Trophoblast cell (in vitro differentiated cells and primary cell): ENCODE results near the gene SBSN.

Source experiments
- DNase-seq, 2 donors: peaks; one replicate each; pipeline ENCODE4 v3.0.0-alpha.2; 2016
- H2AFZ ChIP-seq: 2 replicates; pipeline ENCODE4 v1.6.1; 2013; ENCODE audit warnings: low read length, moderate library complexity, mild to moderate bottlenecking; ENCODE audit not compliant: insufficient read depth, poor library complexity
- H2AK5ac ChIP-seq: 2 replicates; pipeline ENCODE4 v1.6.1; 2013; ENCODE audit warnings: mild to moderate bottlenecking, low read length
- H2BK120ac ChIP-seq: 2 replicates; pipeline ENCODE4 v1.6.1; 2013; ENCODE audit warnings: low read length, mild to moderate bottlenecking, moderate library complexity; ENCODE audit not compliant: insufficient read depth, poor library complexity
- H2BK12ac ChIP-seq: 2 replicates; pipeline ENCODE4 v1.6.1; 2013; ENCODE audit warnings: mild to moderate bottlenecking, low read length, moderate library complexity
- H2BK5ac ChIP-seq: 2 replicates; pipeline ENCODE4 v1.6.1; 2013; ENCODE audit warnings: low read length, low read depth, moderate library complexity, mild to moderate bottlenecking; ENCODE audit not compliant: poor library complexity
- H3K14ac ChIP-seq: 2 replicates; pipeline ENCODE4 v1.6.1; 2013; ENCODE audit warnings: mild to moderate bottlenecking, low read length
- H3K18ac ChIP-seq: 2 replicates; pipeline ENCODE4 v1.6.1; 2013; ENCODE audit warnings: mild to moderate bottlenecking, low read length
- H3K23ac ChIP-seq: 2 replicates; pipeline ENCODE4 v1.6.1; 2013; ENCODE audit warnings: low read length
- H3K27ac ChIP-seq: 2 replicates; pipeline ENCODE4 v1.5.1; 2013; ENCODE audit warnings: low read depth, mild to moderate bottlenecking, inconsistent platforms, low read length, moderate library complexity
- H3K27me3 ChIP-seq: 2 replicates; pipeline ENCODE4 v1.6.1; 2013; ENCODE audit warnings: inconsistent platforms, mild to moderate bottlenecking, low read length, moderate library complexity; ENCODE audit not compliant: insufficient read depth
- H3K36me3 ChIP-seq, 2 experiments: 1 replicate in 1 of 2; 2 replicates in 1 of 2; pipeline ENCODE4 v1.6.1; 2013; ENCODE audit warnings: low read length in 2 of 2, mild to moderate bottlenecking in 2 of 2, moderate library complexity in 1 of 2; ENCODE audit not compliant: insufficient read depth in 2 of 2, control insufficient read depth in 1 of 2
- H3K4ac ChIP-seq: 2 replicates; pipeline ENCODE4 v1.6.1; 2013; ENCODE audit warnings: low read depth, mild to moderate bottlenecking, low read length, moderate library complexity
- H3K4me1 ChIP-seq, 2 experiments: 1 replicate in 1 of 2; 2 replicates in 1 of 2; pipeline ENCODE4 v1.6.1; 2013; ENCODE audit warnings: low read length in 2 of 2, mild to moderate bottlenecking in 2 of 2, moderate library complexity in 1 of 2; ENCODE audit not compliant: insufficient read depth in 2 of 2, control insufficient read depth in 1 of 2
- H3K4me2 ChIP-seq: 2 replicates; pipeline ENCODE4 v1.6.1; 2013; ENCODE audit warnings: inconsistent platforms, mild to moderate bottlenecking, low read length, moderate library complexity
- H3K4me3 ChIP-seq: 2 replicates; pipeline ENCODE4 v1.5.1; 2013; ENCODE audit warnings: mild to moderate bottlenecking, low read depth, low read length, inconsistent platforms
- H3K79me1 ChIP-seq: one replicate; pipeline ENCODE4 v1.6.1; 2013; ENCODE audit warnings: low read length
- H3K79me2 ChIP-seq: 2 replicates; pipeline ENCODE4 v1.6.1; 2013; ENCODE audit warnings: low read length, mild to moderate bottlenecking; ENCODE audit not compliant: control insufficient read depth, insufficient read depth, poor library complexity
- H3K9ac ChIP-seq: 2 replicates; pipeline ENCODE4 v1.6.1; 2013; ENCODE audit warnings: mild to moderate bottlenecking, low read length
- H3K9me3 ChIP-seq: 2 replicates; pipeline ENCODE4 v1.6.1; 2013; ENCODE audit warnings: low read depth, mild to moderate bottlenecking, control low read depth, inconsistent platforms, low read length; ENCODE audit not compliant: insufficient read depth
- H4K12ac ChIP-seq: 2 replicates; pipeline ENCODE4 v1.6.1; 2013; ENCODE audit warnings: low read depth, mild to moderate bottlenecking, low read length, moderate library complexity
- H4K8ac ChIP-seq: 2 replicates; pipeline ENCODE4 v1.6.1; 2013; ENCODE audit warnings: low read depth, mild to moderate bottlenecking, low read length, moderate library complexity
- H4K91ac ChIP-seq: one replicate; pipeline ENCODE4 v1.6.1; 2013; ENCODE audit warnings: low read depth, mild to moderate bottlenecking, low read length, moderate library complexity
- WGBS: extraction: QIAGEN DNeasy Blood & Tissue Kit; methylation state at CpG from one replicate; pipeline ENCODE4 v1.1.7; 2013; ENCODE audit warnings: missing lambda C conversion rate; ENCODE audit not compliant: insufficient read length, insufficient coverage; ENCODE audit errors: extremely low coverage; 5-methylcytosine and 5-hydroxymethylcytosine counted together

The SBSN gene

GRCh38 chr19:35486268-35486708 lies 41.8 kb downstream of the SBSN start:
- Histone ChIP-seq H2BK5ac (no peak overlapping the region), H4K91ac (no peak overlapping the region), H3K23ac (no peak overlapping the region), H3K14ac (no peak overlapping the region), H3K36me3 (no peaks in the 10 kb centered on the region), H3K18ac (no peak overlapping the region), H3K79me2 (no peaks in the 10 kb centered on the region), H3K9ac (no peak overlapping the region), H4K8ac (no peak overlapping the region), H3K4me2 (no peak overlapping the region), H2AK5ac (no peak overlapping the region), H2AFZ (no peak overlapping the region), H2BK120ac (no peak overlapping the region), H4K12ac (no peak overlapping the region), H3K27me3 (no peaks in the 10 kb centered on the region), H3K27ac (no peak overlapping the region), H2BK12ac (no peak overlapping the region), H3K4me1 (no peaks in the 10 kb centered on the region), H3K79me1 (no peaks in the 10 kb centered on the region), H3K4me3 (no peak overlapping the region), H3K9me3 (no peaks in the 10 kb centered on the region), H3K4ac (no peak overlapping the region)
- DNase-seq: no peak
- WGBS: no CpG with 5 or more reads among the region's 3 CpGs

- WGBS: no CpG with 5 or more reads among the region's 7 CpGs
- no peak overlapping the region for H2BK5ac ChIP-seq
Observed at GRCh38 chr19:35484252-35485036, 43.7 kb downstream of the SBSN start.

GRCh38 chr19:35483089-35483488 lies 45.0 kb downstream of the SBSN start:
- Histone ChIP-seq H4K91ac (no peak overlapping the region), H3K27ac (no peak overlapping the region), H3K4me2 (no peak overlapping the region), H2AK5ac (no peak overlapping the region), H2BK120ac (no peak overlapping the region), H2BK12ac (no peak overlapping the region), H3K23ac (peak overlapping the region; percentile 10), H3K9ac (no peak overlapping the region), H3K14ac (no peak overlapping the region), H3K79me2 (no peaks in the 10 kb centered on the region), H3K4ac (no peak overlapping the region), H3K36me3 (no peaks in the 10 kb centered on the region), H4K8ac (no peak overlapping the region), H3K9me3 (no peaks in the 10 kb centered on the region), H3K27me3 (no peaks in the 10 kb centered on the region), H2AFZ (no peak overlapping the region), H2BK5ac (no peak overlapping the region), H3K4me1 (peaks cover 0 to 5% of the 10 kb centered on the region in 2 experiments), H3K79me1 (no peaks in the 10 kb centered on the region), H3K4me3 (no peak overlapping the region), H3K18ac (no peak overlapping the region), H4K12ac (no peak overlapping the region)
- WGBS: no CpG with 5 or more reads among the region's 5 CpGs
- DNase-seq: no peak

More at GRCh38 chr19:35484252-35485036, 43.7 kb downstream of the SBSN start:
- no peak overlapping the region for H4K12ac ChIP-seq
- no peak overlapping the region for H3K4me3 ChIP-seq
- DNase-seq: no peak
- H4K91ac ChIP-seq: no peak overlapping the region
- no peaks in the 10 kb centered on the region for H3K4me1 ChIP-seq
- no peaks in the 10 kb centered on the region for H3K27me3 ChIP-seq
- no peak overlapping the region for H2AK5ac ChIP-seq
- H2BK12ac ChIP-seq: no peak overlapping the region
- no peaks in the 10 kb centered on the region for H3K36me3 ChIP-seq
- no peak overlapping the region for H2AFZ ChIP-seq
- no peaks in the 10 kb centered on the region for H3K79me2 ChIP-seq
- no peak overlapping the region for H3K4me2 ChIP-seq
- H3K9ac ChIP-seq: no peak overlapping the region
- H3K9me3 ChIP-seq: no peaks in the 10 kb centered on the region
- no peak overlapping the region for H4K8ac ChIP-seq
- H2BK120ac ChIP-seq: no peak overlapping the region
- H3K14ac ChIP-seq: no peak overlapping the region
- no peak overlapping the region for H3K27ac ChIP-seq
- H3K4ac ChIP-seq: no peak overlapping the region
- no peak overlapping the region for H3K23ac ChIP-seq
- H3K79me1 ChIP-seq: no peaks in the 10 kb centered on the region
- no peak overlapping the region for H3K18ac ChIP-seq

GRCh38 chr19:35478794-35479677 lies 49.1 kb downstream of the SBSN start:
- no peaks in the 10 kb centered on the region for H3K27me3 ChIP-seq
- H2AFZ ChIP-seq: no peak overlapping the region
- no peaks in the 10 kb centered on the region for H3K79me2 ChIP-seq
- H3K4me1 ChIP-seq: peaks cover 0 to 5% of the 10 kb centered on the region in 2 experiments
- peak overlapping the region; percentile 33 for H3K4me2 ChIP-seq
- no peak overlapping the region for H3K18ac ChIP-seq
- DNase-seq: peak; percentile 20 to 79
- no peak overlapping the region for H4K8ac ChIP-seq
- H3K36me3 ChIP-seq: no peaks in the 10 kb centered on the region
- WGBS: no CpG with 5 or more reads among the region's 21 CpGs
- no peak overlapping the region for H4K12ac ChIP-seq
- H2BK12ac ChIP-seq: no peak overlapping the region
- H3K27ac ChIP-seq: no peak overlapping the region
- H4K91ac ChIP-seq: no peak overlapping the region
- H2BK5ac ChIP-seq: no peak overlapping the region
- H3K79me1 ChIP-seq: no peaks in the 10 kb centered on the region
- no peak overlapping the region for H2AK5ac ChIP-seq
- H2BK120ac ChIP-seq: no peak overlapping the region
- H3K4me3 ChIP-seq: no peak overlapping the region
- no peak overlapping the region for H3K9ac ChIP-seq
- no peak overlapping the region for H3K4ac ChIP-seq
- H3K23ac ChIP-seq: no peak overlapping the region
- H3K9me3 ChIP-seq: no peaks in the 10 kb centered on the region
- H3K14ac ChIP-seq: no peak overlapping the region
